Measurements from ENCODE around the gene ZP3.

Gene ZP3

DNA sequence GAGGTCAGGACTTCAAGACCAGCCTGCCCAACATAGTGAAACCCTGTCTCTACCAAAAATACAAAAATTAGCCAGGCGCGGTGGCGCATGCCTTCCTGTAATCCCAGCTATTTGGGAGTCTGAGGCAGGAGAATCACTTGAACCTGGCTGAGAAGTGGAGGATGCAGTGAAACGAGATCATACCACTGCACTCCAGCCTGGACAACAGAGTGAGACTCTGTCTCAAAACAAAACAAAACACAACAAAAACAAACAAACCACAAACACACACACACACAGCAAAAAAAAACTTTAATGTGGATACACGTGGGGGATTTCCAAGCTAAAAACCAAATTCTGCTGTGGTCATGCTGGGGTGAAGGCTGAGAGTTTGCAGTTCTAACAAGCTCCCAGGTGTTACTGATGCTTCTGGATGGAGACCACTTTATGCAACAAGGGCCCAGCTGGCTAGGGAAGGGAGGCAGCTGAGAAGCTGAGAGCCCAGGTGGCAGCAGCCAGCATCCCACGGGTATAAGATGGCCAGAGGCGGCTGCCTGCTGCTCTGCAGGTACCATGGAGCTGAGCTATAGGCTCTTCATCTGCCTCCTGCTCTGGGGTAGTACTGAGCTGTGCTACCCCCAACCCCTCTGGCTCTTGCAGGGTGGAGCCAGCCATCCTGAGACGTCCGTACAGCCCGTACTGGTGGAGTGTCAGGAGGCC, at the start of gene ZP3:
TSS of gene ZP3 (plus strand) at position 538 of the 699 bp plus-strand sequence. CDS start at position 553, 15 bp downstream.
- TF ChIP-seq, protein P1, sequence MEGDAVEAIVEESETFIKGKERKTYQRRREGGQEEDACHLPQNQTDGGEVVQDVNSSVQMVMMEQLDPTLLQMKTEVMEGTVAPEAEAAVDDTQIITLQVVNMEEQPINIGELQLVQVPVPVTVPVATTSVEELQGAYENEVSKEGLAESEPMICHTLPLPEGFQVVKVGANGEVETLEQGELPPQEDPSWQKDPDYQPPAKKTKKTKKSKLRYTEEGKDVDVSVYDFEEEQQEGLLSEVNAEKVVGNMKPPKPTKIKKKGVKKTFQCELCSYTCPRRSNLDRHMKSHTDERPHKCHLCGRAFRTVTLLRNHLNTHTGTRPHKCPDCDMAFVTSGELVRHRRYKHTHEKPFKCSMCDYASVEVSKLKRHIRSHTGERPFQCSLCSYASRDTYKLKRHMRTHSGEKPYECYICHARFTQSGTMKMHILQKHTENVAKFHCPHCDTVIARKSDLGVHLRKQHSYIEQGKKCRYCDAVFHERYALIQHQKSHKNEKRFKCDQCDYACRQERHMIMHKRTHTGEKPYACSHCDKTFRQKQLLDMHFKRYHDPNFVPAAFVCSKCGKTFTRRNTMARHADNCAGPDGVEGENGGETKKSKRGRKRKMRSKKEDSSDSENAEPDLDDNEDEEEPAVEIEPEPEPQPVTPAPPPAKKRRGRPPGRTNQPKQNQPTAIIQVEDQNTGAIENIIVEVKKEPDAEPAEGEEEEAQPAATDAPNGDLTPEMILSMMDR (IDR thresholded peaks at IDR 0.05; ENCODE audit: control insufficient read depth, insufficient read depth, low read depth, low read length, missing control alignments), result no peak
- DNase-seq (ENCODE audit: low read depth), result no peak
- H3K4me3 ChIP-seq (ENCODE audit: control insufficient read depth, low read depth, low read length), result no peak within 1 kb of the TSS

GRCh38 chr7:76375251-76375650, 49.5 kb upstream of the ZP3 start:
- TF ChIP-seq, protein P1 (IDR thresholded peaks at IDR 0.05; ENCODE audit: control insufficient read depth, insufficient read depth, low read depth, low read length, missing control alignments), result no peak
- no peak for DNase-seq (ENCODE audit: low read depth)
- H3K4me3 ChIP-seq (ENCODE audit: control insufficient read depth, low read depth, low read length), result no peak overlapping the region

DNA sequence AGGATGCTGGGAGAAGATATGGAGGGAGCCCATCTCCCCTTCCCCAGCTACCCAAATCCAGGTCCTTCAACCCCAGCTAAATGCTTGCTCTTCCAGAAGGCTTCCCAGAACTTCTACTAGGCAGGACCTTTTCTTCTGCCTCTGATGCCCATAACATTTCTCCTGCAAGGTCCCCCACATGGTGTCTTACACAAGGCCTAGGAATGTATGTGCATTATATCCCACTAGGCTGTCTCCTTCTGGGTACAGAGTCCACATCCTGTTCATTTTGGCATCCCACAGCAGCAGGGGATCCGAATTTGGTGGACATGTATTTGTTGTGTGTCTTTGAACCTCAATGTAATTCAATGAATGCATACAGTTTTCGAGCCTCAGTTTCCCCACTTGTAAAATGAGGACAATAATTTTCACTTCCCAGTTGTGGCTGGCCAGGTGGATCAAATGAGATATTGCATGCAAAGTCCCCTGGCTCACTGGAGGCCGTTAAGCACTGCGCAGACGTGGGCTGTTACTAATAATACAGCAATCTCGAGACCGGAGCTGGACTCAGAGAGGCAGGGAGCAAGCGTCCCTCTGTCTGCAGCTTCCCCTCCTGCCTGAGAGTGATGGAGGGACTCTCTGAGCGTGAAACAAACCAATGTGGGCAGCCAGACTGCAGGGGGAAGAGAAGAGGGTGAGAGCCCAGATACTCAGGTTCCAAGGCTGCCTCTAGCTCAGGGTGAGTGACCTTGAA, 47.4 kb upstream of the ZP3 start:
- no peak for DNase-seq (ENCODE audit: low read depth)
- TF ChIP-seq, protein P1 (IDR thresholded peaks at IDR 0.05; ENCODE audit: control insufficient read depth, insufficient read depth, low read depth, low read length, missing control alignments), result no peak
- no peak overlapping the region for H3K4me3 ChIP-seq (ENCODE audit: control insufficient read depth, low read depth, low read length)

- no peak for DNase-seq (ENCODE audit: low read depth)
- H3K4me3 ChIP-seq (ENCODE audit: control insufficient read depth, low read depth, low read length), result no peak overlapping the region
- TF ChIP-seq, protein P1 (IDR thresholded peaks at IDR 0.05; ENCODE audit: control insufficient read depth, insufficient read depth, low read depth, low read length, missing control alignments), result no peak
Measured at GRCh38 chr7:76380623-76380966, 44.2 kb upstream of the ZP3 start.

- TF ChIP-seq, protein P1 (IDR thresholded peaks at IDR 0.05; ENCODE audit: control insufficient read depth, insufficient read depth, low read depth, low read length, missing control alignments), result no peak
- no peak overlapping the region for H3K4me3 ChIP-seq (ENCODE audit: control insufficient read depth, low read depth, low read length)
- no peak for DNase-seq (ENCODE audit: low read depth)
Measured at GRCh38 chr7:76381814-76382213, 42.9 kb upstream of the ZP3 start.

GRCh38 chr7:76383089-76383944, 41.4 kb upstream of the ZP3 start:
- no peak overlapping the region for H3K4me3 ChIP-seq (ENCODE audit: control insufficient read depth, low read depth, low read length)
- no peak for DNase-seq (ENCODE audit: low read depth)
- TF ChIP-seq, protein P1 (IDR thresholded peaks at IDR 0.05; ENCODE audit: control insufficient read depth, insufficient read depth, low read depth, low read length, missing control alignments), result no peak
